Lower leg skin (tissue), 4 donors: ENCODE data around the gene HDAC7. TPM values are rescaled to one million over a fixed set of nuclear protein-coding genes. Genes with fewer than 3 reads are reported as not detected.

Source experiments
- DNase-seq, 2 donors: peaks; one replicate each; pipeline ENCODE4 v3.0.0-alpha.2; 2019; ENCODE audit warnings: low spot score in 2 of 2
- H3K4me3 ChIP-seq: fragments of 200-600 bp; sonication (generic); 2 replicates; pipeline ENCODE4 v1.5.1; 2017; ENCODE audit warnings: mild to moderate bottlenecking, low read depth; ENCODE audit not compliant: poor library complexity, severe bottlenecking
- CTCF ChIP-seq, 3 donors: fragments of 450-650 bp; IDR thresholded peaks; one replicate each; pipeline ENCODE4 v1.5.1; 2016; ENCODE audit warnings: antibody characterized with exemption in 3 of 3, mild to moderate bottlenecking in 3 of 3, moderate library complexity in 2 of 3
- POLR2A ChIP-seq, 2 donors: fragments of 450-650 bp; IDR thresholded peaks; one replicate each; pipeline ENCODE4 v1.6.1; 2016 to 2017; ENCODE audit warnings: antibody characterized with exemption in 2 of 2, mild to moderate bottlenecking in 1 of 2, moderate library complexity in 1 of 2
- WGBS, 2 donors: methylation state at CpG; one replicate each; pipeline ENCODE4 v1.1.5; 2018; 5-methylcytosine and 5-hydroxymethylcytosine counted together
- intact Hi-C: fragments of 100-400 bp; cut with DNase I; formaldehyde crosslinking; loops from one replicate; pipeline ENCODE4 v1.15.0; 2023; ENCODE audit warnings: low total_unique reads
- total RNA-seq, 4 donors: library from RNA; depleted of rRNA; stranded (reverse); fragments of >200 nt; gene quantifications; one replicate each; pipeline ENCODE4 v1.1.0, GENCODE V29; 2016

Gene HDAC7
- total RNA-seq, 4 donors from 2014 or later = 56.3 to 114 (median 63.5) TPM

- WGBS, 2 donors = 28 to 39% methylated on average over 2 of the region's 2 CpGs
- no peak overlapping the region for H3K4me3 ChIP-seq
- TF ChIP-seq POLR2A (IDR thresholded peaks at IDR 0.05) (no peak), CTCF (IDR thresholded peaks at IDR 0.05) (no peak)
- intact Hi-C loops = no loop called here
- DNase-seq = no peak
These were observed 14.3 kb downstream of the HDAC7 start for GRCh38 chr12:47805417-47805816.

- no peak for DNase-seq
- intact Hi-C loops = no loop called here
- no peak overlapping the region for H3K4me3 ChIP-seq
- no peak for TF ChIP-seq CTCF (IDR thresholded peaks at IDR 0.05)
- WGBS, 2 donors = 56 to 58% methylated on average over 8 of the region's 8 CpGs
These were observed 15.5 kb downstream of the HDAC7 start for GRCh38 chr12:47804171-47804570.

GRCh38 chr12:47803191-47803875 is 16.4 kb downstream of the HDAC7 start:
- intact Hi-C loops = no loop called here

GRCh38 chr12:47802312-47802711 is 17.4 kb downstream of the HDAC7 start:
- no peak for TF ChIP-seq POLR2A (IDR thresholded peaks at IDR 0.05)
- TF ChIP-seq CTCF (IDR thresholded peaks at IDR 0.05) = no peak
- WGBS, 2 donors = 37 to 41% methylated on average over 5 of the region's 5 CpGs
- no peak overlapping the region for H3K4me3 ChIP-seq
- intact Hi-C loops = no loop called here
- DNase-seq = no peak

More at GRCh38 chr12:47803191-47803875, 16.4 kb downstream of the HDAC7 start:
- DNase-seq = no peak
- H3K4me3 ChIP-seq = no peak overlapping the region
- 75 to 77% methylated on average over 12 of the region's 12 CpGs for WGBS, 2 donors
- TF ChIP-seq POLR2A (IDR thresholded peaks at IDR 0.05) (no peak), CTCF (IDR thresholded peaks at IDR 0.05) (no peak)

- intact Hi-C loops = no loop called here
- H3K4me3 ChIP-seq = no peak overlapping the region
- TF ChIP-seq POLR2A (IDR thresholded peaks at IDR 0.05) = no peak
- TF ChIP-seq CTCF (IDR thresholded peaks at IDR 0.05) = no peak
- 47 to 51% methylated on average over 9 of the region's 9 CpGs for WGBS, 2 donors
- no peak for DNase-seq
These were observed 17.8 kb downstream of the HDAC7 start for GRCh38 chr12:47801904-47802246.
